Endometrial microvascular endothelial cells (primary cell): Measurements from ENCODE around the gene MARS2. TPM values are rescaled to one million over a fixed set of nuclear protein-coding genes. Genes with fewer than 3 reads are reported as not detected.
"Not testable (repeated sequence)": the region's sequence is repeated elsewhere in the genome, so short reads cannot be mapped to it uniquely, and the experiment has no call there.

ENCODE experiments used
- in situ Hi-C: cut with HindIII; loops from 2 replicates; pipeline ENCODE4 v1.10.0; 2017; ENCODE audit warnings: low sequenced_read_pairs, low pct_unique_long_range_greater_than_20kb; ENCODE audit errors: inconsistent ontology term
- total RNA-seq: library from RNA; depleted of rRNA; stranded (reverse); fragments of >200 nt; gene quantifications from one replicate; pipeline ENCODE4 v1.2.3, GENCODE V29; 2015; ENCODE audit errors: inconsistent ontology term

The MARS2 gene
- total RNA-seq, 1 donor from 2014 or later, result 10.5 TPM

DNA sequence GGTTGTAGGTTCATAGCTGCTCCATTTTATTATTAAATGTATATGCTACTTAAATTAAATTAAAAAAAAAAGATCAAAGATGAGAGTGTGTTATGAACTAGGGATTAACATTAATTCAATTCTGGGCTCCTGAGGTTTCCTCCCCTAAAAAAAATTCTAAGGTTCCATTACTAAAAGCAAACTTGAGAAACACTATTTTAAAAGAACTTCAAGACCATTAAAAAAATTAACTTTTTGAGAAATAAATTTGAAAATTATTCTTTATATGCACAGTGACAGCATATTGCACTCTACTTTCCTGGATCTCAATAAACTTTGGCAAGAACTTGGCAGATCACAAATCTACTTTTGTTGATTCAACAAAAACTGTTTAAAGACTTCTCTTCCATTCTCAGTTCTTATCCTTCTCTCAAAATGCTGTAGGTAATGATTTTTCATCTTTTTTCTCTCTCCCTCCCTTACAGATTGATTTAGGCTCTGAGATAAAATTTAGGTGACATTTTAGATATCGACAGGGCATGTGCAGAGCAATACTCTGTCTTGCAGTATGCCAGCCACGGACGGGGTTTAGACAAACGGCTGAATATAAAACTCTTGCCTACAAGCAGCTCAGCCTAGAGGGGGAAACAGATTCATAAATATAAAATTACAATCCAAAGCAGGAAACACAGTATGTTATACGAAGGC is 592 bp upstream of the MARS2 start:
- in situ Hi-C loops, result no loop called here

- in situ Hi-C loops, result no loop called here
Observed at GRCh38 chr2:197705912-197706838, 1.0 kb downstream of the MARS2 start.

DNA sequence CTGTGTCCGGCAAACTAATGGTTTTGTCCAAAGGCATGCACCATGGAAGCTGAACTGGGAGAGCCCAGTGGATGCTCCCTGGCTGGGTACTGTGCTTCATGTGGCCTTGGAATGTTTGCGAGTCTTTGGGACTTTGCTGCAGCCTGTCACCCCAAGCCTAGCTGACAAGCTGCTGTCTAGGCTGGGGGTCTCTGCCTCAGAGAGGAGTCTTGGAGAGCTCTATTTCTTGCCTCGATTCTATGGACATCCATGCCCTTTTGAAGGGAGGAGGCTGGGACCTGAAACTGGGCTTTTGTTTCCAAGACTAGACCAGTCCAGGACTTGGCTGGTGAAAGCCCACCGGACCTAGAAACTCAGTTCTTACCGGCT is 1.7 kb downstream of the MARS2 start:
- in situ Hi-C loops, result no loop called here

DNA sequence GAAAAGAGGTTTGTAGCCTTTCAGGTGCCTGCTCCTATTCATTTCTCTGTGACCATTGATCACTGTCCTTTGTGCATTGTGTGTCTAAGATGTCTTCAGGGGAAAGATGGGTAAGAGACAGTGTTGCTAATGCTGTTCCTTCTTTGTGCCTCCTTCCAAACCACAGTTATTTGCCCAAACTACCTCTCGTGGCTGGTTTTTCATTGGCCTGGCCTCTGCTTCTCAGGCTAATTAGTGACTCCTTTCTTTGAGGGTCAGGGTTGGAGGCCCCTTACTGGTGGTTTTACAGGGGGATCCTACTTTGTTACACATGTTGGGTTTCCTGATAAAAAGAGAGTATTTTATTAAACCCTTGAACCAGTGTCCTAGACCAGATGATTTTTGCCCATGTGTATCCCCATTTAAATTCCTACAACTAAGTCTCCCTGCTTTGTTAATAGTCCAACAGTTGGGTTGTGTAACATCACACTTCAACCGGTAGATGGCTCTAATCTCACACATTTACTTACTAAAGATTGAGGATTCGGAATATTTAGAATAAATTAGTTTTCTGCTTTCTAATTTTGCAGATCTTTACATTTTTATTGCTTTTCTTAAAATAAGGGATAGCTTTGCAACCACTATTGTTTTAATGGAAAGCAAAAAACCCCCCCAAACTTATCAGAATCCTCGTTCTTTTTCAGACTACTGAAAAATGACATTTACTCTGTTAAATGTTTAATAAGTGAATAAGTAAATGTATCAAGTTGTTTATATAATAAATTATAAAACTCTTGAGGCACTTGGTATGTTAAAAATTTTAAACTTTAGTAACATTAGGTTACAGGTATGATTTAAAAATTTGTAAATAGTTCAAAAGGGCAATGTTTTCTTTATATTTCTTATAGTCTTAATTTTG is 2.4 kb downstream of the MARS2 start:
- in situ Hi-C loops, result no loop called here

- in situ Hi-C loops, result no loop called here
Observed at GRCh38 chr2:197708331-197708730, 3.2 kb downstream of the MARS2 start.

DNA sequence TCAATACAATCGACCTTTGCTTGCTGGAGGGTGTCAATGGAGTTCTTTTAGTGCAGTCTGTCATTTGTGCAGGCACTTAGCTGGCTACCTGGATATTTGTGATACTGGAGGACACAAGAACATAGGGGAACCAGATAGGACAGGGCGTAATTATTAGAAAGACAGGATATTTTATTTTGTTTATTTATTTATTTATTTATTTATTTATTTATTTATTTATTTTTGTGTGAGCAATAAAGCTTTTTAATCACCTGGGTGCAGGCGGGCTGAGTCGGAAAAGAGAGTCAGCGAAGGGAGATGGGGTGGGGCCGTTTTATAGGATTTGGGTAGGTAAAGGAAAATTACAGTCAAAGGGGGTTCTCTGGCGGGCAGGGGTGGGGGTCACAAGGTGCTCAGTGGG is 4.0 kb downstream of the MARS2 start:
- in situ Hi-C loops, result not testable (repeated sequence)

DNA sequence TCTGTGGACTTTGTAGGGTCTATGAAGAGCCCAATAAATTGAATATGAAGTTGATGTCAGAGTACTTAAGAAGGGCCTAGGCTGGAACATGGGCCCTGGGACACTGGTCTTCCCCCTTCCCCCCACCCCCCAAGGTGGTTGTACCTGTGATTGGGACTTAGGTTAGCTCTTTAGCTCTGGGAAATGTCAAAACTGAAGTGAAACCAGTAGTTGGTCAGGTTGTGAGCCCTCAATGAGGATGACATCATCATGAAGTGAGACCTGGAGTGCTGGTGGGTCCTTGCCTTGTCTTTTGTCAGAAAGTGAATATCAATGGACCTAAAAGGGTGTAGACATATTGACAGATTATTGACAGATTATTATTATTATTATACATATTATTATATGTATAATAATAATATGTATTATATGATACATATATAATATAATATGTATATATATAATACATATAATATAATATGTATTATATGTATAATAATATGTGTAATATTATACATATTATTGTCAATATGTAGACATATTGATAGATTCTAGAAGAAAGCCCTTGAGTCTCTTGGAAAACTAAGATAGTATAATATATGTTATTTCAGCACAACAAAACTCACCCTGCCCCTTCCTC is 5.4 kb downstream of the MARS2 start:
- in situ Hi-C loops, result no loop called here

DNA sequence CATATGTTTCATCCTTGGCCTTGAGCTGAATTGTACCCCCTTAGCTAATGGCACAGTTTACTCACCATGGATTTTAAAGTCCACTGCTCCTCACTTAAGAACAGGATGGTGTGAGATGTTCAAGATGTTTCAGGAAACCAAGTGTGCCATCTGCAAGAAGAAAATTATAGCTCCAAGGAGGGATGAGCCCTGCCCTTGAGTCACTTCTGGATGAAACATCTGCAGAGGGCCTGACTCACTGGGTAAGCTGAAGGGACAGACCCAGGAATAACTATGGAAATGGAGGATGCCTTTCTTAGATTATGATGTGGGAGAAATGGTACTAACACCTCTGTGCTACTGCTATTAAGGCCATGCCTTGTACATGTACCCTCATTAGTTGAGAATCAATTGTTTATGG is 6.4 kb downstream of the MARS2 start:
- in situ Hi-C loops, result no loop called here

DNA sequence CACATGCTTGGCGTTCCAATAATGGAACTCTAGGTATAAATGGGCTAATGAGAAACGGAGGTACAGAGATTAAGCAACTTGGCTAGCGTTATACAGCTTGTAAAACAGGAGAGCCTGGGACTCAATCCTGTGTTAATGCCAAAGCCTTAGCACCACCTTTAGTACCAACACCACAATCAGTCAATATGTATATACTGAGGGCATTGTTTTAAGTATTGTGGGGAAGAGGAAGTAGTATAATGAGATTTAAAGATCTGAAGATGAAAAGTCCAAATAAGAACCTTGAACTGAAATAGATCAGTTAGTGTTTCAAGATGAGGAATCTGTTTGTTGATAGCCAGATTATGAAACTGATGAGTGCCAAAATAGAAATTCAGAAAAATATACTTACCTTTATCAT is 8.1 kb downstream of the MARS2 start:
- in situ Hi-C loops, result no loop called here

GRCh38 chr2:197717863-197718262 is 12.7 kb downstream of the MARS2 start:
- in situ Hi-C loops, result no loop called here

DNA sequence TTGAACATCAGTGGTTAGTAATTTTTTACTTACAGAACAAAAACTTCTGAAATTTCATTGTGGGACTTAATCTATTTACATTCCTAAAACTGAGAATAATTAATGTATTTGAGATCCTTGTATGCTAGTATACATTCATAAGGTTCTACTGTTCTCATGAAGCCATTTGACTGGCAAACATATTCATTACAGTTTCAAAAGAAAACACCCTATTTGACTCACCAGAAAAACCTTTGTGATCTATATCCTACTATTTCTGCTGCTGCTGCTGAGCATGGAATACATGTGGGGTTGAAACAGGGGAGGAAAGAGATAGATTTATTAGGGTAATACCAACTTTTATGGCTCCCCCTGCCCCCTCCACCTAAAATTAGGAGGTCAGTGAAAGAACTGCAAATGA is 21.8 kb downstream of the MARS2 start:
- in situ Hi-C loops, result no loop called here

DNA sequence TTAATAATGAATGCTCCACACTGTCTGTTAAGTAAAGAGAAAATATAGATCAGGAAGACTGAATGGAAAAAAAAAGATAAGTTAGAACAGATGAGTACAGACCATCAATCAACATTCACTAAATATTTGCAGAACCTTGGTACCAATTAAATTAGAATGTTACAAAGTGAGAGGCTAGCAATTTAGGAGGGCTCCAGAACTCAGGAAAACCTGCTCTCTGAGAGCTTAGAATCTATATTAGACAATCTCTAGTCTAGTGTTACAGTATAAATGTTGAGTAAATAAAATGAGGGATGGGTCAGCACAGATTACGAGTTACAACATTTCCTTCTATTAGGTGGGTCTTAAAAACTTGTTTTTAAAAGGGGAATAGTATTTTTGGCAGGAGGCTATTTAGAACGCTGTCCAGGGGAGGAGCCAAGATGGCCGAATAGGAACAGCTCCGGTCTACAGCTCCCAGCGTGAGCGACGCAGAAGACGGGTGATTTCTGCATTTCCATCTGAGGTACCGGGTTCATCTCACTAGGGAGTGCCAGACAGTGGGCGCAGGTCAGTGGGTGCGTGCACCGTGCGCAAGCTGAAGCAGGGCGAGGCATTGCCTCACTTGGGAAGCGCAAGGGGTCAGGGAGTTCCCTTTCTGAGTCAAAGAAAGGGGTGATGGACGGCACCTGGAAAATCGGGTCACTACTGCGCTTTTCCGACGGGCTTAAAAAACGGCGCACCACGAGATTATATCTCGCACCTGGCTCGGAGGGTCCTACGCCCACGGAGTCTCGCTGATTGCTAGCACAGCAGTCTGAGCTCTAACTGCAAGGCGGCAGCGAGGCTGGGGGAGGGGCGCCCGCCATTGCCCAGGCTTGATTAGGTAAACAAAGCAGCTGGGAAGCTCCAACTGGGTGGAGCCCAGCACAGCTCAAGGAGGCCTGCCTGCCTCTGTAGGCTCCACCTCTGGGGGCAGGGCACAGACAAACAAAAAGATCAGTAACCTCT is 23.7 kb downstream of the MARS2 start:
- in situ Hi-C loops, result not testable (repeated sequence)

DNA sequence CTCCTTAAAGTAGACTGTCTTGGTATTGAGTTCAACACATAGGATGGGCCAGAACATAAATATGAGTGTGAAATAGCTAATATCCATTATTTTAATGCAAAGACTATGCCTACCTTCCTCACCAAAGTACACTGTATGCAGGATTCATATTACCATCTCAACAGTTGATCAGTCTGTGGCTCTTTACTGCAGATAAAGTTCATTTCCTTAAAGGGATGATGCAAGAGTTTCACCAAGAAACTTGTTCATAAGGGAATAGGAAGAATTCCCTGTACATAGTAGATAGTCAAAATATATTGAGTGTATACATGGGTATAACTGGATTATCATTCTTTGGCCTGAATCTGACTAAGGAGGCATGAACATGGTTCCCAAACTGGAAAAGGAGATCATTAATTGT is 35.0 kb downstream of the MARS2 start:
- in situ Hi-C loops, result no loop called here

Other genes with a start within 250 kb of the MARS2 start
- gene HSPD1, start 205.5 kb upstream of the MARS2 start, total RNA-seq, result 271 TPM
- 264 TPM for gene HSPE1, start 205.0 kb upstream of the MARS2 start, total RNA-seq
- 31.3 TPM for gene MOB4, start 189.3 kb upstream of the MARS2 start, total RNA-seq
- 1.7 TPM for gene RFTN2, start 29.8 kb upstream of the MARS2 start, total RNA-seq
- gene BOLL, start 80.0 kb downstream of the MARS2 start, total RNA-seq, result not detected
- 0.65 TPM for gene PLCL1, start 99.2 kb downstream of the MARS2 start, total RNA-seq